Measurements from ENCODE around the gene KCNJ10.

Gene KCNJ10

DNA sequence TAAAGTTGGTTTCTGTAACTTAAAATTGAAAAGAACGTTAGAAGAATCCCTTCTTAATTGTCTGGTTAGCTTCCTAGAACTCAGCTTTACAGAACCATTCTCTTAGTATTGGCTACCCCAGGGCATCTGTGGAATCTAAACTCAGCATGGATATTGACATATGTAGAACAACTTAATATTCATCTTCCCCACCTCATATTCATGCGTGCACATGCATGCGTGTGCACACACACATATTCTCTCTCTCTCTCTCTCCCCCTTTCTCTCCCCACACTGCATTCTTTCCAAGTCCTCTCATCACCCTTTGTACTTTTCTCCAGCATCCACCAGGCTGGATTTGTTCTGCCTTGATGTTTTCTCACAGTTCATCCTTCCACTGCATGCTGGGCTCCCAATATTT, 51.6 kb downstream of the KCNJ10 start:
- TF ChIP-seq CTCF (IDR thresholded peaks at IDR 0.05; ENCODE audit: insufficient read depth, low read depth, low read length, missing control alignments), result no peak
- no peak overlapping the region for H3K4me3 ChIP-seq (ENCODE audit: low read depth, low read length)
- no peak for DNase-seq (ENCODE audit: low read depth)

DNA sequence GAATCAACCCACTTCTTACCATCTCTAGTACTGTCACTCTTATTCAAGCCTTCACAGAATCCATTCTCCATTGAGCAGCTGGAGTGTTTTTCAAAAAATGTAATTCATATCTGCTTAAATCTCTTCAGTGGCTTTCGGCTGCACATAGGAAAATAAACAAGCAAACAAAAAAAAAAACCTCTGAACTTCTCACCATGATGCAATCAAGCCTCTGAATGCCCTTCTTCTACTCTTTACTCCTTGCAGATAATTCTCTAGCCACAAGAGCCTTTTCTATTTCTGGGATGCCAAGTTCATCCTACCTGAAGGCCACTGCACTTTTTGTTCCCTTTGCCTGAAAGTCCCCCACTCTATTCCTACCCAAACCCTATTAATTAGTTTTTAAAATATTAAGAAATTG, 52.4 kb downstream of the KCNJ10 start:
- no peak for TF ChIP-seq CTCF (IDR thresholded peaks at IDR 0.05; ENCODE audit: insufficient read depth, low read depth, low read length, missing control alignments)
- DNase-seq (ENCODE audit: low read depth), result no peak
- no peak overlapping the region for H3K4me3 ChIP-seq (ENCODE audit: low read depth, low read length)

DNA sequence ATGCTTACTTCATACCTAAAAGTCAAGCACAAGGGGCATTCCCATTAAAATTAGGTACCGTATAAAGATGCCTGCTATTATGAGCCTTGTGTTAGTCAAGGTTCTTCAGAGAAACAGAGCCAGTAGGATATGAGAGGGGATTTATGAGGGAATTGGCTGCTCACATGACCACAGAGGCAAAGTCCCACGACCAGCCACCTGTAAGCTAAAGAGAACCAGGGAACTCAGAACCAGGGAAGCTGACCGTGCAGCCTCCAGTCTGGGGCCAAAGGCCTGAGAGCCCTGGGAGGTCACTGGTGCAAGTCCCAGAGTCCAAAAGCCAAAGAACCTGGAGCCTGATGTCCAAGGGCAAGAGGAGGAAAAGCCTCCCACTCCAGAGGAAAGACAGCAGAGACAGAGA, 58.2 kb downstream of the KCNJ10 start:
- no peak for TF ChIP-seq CTCF (IDR thresholded peaks at IDR 0.05; ENCODE audit: insufficient read depth, low read depth, low read length, missing control alignments)

GRCh38 chr1:160009801-160010200, 60.2 kb downstream of the KCNJ10 start:
- H3K4me3 ChIP-seq (ENCODE audit: low read depth, low read length), result no peak overlapping the region
- no peak for TF ChIP-seq CTCF (IDR thresholded peaks at IDR 0.05; ENCODE audit: insufficient read depth, low read depth, low read length, missing control alignments)
- no peak for DNase-seq (ENCODE audit: low read depth)

More for the DNA sequence above, 58.2 kb downstream of the KCNJ10 start:
- H3K4me3 ChIP-seq (ENCODE audit: low read depth, low read length), result no peak overlapping the region
- no peak for DNase-seq (ENCODE audit: low read depth)

DNA sequence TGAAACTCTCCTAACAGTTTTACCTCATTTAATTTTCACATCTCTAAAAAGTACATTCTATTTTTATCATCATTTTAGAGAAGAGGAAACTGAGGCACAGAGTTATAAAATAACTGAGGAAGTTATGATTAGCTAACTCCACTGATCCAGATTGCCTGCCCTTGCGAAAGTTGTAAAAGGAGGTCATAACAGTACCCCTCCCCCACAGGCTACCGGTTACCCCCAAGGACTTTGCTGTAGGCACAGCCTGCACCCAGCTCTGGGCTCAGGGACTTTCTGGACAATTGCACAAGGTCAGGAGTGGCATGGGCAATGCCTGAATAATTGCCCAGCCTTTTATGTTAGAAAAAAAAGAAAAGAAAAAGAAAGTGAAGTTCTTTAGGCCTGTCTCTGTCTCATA, 60.9 kb downstream of the KCNJ10 start:
- no peak for DNase-seq (ENCODE audit: low read depth)
- TF ChIP-seq CTCF (IDR thresholded peaks at IDR 0.05; ENCODE audit: insufficient read depth, low read depth, low read length, missing control alignments), result no peak
- no peak overlapping the region for H3K4me3 ChIP-seq (ENCODE audit: low read depth, low read length)

DNA sequence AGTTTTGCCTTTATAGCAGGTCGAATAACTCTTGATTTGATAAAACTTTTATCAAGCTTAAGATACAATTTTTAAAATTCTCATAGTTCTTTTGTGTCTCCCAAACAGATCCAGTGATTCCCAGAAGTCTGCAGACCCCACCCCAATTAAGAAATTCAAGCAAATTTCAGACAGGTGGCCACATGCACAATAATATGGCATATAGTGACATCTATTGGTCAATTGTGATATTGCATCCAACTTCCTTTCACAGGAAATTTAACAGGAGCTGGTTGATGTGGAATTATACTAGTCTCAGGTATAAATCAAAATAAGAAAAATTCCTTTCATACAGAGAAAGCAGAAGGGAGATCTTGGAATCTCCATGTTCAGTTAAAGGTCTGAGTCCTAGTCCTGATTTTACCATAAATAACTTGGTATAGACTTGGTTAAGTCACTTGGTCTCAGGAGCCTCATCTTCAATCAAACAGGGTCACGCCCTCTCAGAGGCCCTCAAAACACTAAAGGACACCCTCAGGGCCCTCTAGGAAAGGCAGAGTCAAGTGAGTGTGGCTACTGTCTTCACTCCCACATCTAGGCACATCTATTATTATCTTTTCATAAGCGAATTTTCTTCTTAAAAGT, 62.3 kb downstream of the KCNJ10 start:
- TF ChIP-seq CTCF (IDR thresholded peaks at IDR 0.05; ENCODE audit: insufficient read depth, low read depth, low read length, missing control alignments), result peak; percentile 55
- DNase-seq (ENCODE audit: low read depth), result peak; percentile 35
- H3K4me3 ChIP-seq (ENCODE audit: low read depth, low read length), result no peak overlapping the region

- DNase-seq (ENCODE audit: low read depth), result peak; percentile 85
- H3K4me3 ChIP-seq (ENCODE audit: low read depth, low read length), result no peak overlapping the region
- peak; percentile 97 for TF ChIP-seq CTCF (IDR thresholded peaks at IDR 0.05; ENCODE audit: insufficient read depth, low read depth, low read length, missing control alignments)
Measured at GRCh38 chr1:160006312-160006940, 63.5 kb downstream of the KCNJ10 start.
